ENCODE data around the gene ATP5F1E. TPM values are rescaled to one million over a fixed set of nuclear protein-coding genes. Genes with fewer than 3 reads are reported as not detected.

The ATP5F1E gene
- total and polyA plus RNA-seq, 2 donors from 2014 or later: 67.7 to 251 TPM

GRCh38 chr20:59068534-59068933 is 36.4 kb upstream of the ATP5F1E start:
- TF ChIP-seq, protein P1, sequence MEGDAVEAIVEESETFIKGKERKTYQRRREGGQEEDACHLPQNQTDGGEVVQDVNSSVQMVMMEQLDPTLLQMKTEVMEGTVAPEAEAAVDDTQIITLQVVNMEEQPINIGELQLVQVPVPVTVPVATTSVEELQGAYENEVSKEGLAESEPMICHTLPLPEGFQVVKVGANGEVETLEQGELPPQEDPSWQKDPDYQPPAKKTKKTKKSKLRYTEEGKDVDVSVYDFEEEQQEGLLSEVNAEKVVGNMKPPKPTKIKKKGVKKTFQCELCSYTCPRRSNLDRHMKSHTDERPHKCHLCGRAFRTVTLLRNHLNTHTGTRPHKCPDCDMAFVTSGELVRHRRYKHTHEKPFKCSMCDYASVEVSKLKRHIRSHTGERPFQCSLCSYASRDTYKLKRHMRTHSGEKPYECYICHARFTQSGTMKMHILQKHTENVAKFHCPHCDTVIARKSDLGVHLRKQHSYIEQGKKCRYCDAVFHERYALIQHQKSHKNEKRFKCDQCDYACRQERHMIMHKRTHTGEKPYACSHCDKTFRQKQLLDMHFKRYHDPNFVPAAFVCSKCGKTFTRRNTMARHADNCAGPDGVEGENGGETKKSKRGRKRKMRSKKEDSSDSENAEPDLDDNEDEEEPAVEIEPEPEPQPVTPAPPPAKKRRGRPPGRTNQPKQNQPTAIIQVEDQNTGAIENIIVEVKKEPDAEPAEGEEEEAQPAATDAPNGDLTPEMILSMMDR (IDR thresholded peaks at IDR 0.05; ENCODE audit: borderline replicate concordance, extremely low read depth, insufficient read depth): no peak
- H3K9me3 ChIP-seq (ENCODE audit: control insufficient read depth in 2 of 3, insufficient read depth in 1 of 3, low read length in 3 of 3): no peaks in the 10 kb centered on the region
- no peak overlapping the region for H3K4me3 ChIP-seq (ENCODE audit: low read length in 3 of 3)
- FAIRE-seq: no peak
- no peak overlapping the region for H3K27ac ChIP-seq (ENCODE audit: low read depth in 2 of 2, low read length in 2 of 2)
- H3K27me3 ChIP-seq (ENCODE audit: control insufficient read depth, insufficient read depth, low read length): no peaks in the 10 kb centered on the region
- DNase-seq: no peak
- no peak overlapping the region for H3K9ac ChIP-seq (ENCODE audit: low read length in 3 of 3)
- H3K36me3 ChIP-seq (ENCODE audit: control insufficient read depth in 2 of 3, insufficient read depth in 3 of 3, low read length in 3 of 3): no peaks in the 10 kb centered on the region
- peaks cover 0 to 5% (median 0%) of the 10 kb centered on the region in 3 donors for H3K4me1 ChIP-seq (ENCODE audit: control insufficient read depth in 2 of 3, insufficient read depth in 2 of 3, low read depth in 1 of 3, low read length in 3 of 3)
- intact Hi-C loops (cut with DNase I): no loop called here

- Histone ChIP-seq H3K27me3 (ENCODE audit: control insufficient read depth, insufficient read depth, low read length) (no peaks in the 10 kb centered on the region), H3K4me3 (ENCODE audit: low read length in 3 of 3) (no peak overlapping the region), H3K27ac (ENCODE audit: low read depth in 2 of 2, low read length in 2 of 2) (no peak overlapping the region), H3K4me1 (ENCODE audit: control insufficient read depth in 2 of 3, insufficient read depth in 2 of 3, low read depth in 1 of 3, low read length in 3 of 3) (peaks cover 0 to 5% (median 0%) of the 10 kb centered on the region in 3 donors), H3K9me3 (ENCODE audit: control insufficient read depth in 2 of 3, insufficient read depth in 1 of 3, low read length in 3 of 3) (no peaks in the 10 kb centered on the region), H3K9ac (ENCODE audit: low read length in 3 of 3) (no peak overlapping the region), H3K36me3 (ENCODE audit: control insufficient read depth in 2 of 3, insufficient read depth in 3 of 3, low read length in 3 of 3) (no peaks in the 10 kb centered on the region)
- intact Hi-C loops (cut with DNase I): no loop called here
- TF ChIP-seq, protein P1 (IDR thresholded peaks at IDR 0.05; ENCODE audit: borderline replicate concordance, extremely low read depth, insufficient read depth): no peak
- FAIRE-seq (no peak), DNase-seq (no peak)
Measured at GRCh38 chr20:59064214-59064722, 32.1 kb upstream of the ATP5F1E start.

GRCh38 chr20:59063358-59064213 is 31.5 kb upstream of the ATP5F1E start:
- H3K9ac ChIP-seq (ENCODE audit: low read length in 3 of 3): no peak overlapping the region
- H3K27ac ChIP-seq (ENCODE audit: low read depth in 2 of 2, low read length in 2 of 2): no peak overlapping the region
- no peak for FAIRE-seq

More at GRCh38 chr20:59063358-59064213, 31.5 kb upstream of the ATP5F1E start:
- intact Hi-C loops (cut with DNase I): no loop called here
- peak in 1 of 5 donors; percentile 27 for DNase-seq
- peaks cover 0 to 5% (median 0%) of the 10 kb centered on the region in 3 donors for H3K4me1 ChIP-seq (ENCODE audit: control insufficient read depth in 2 of 3, insufficient read depth in 2 of 3, low read depth in 1 of 3, low read length in 3 of 3)
- TF ChIP-seq, protein P1 (IDR thresholded peaks at IDR 0.05; ENCODE audit: borderline replicate concordance, extremely low read depth, insufficient read depth): no peak
- no peak overlapping the region for H3K4me3 ChIP-seq (ENCODE audit: low read length in 3 of 3)
- no peaks in the 10 kb centered on the region for H3K36me3 ChIP-seq (ENCODE audit: control insufficient read depth in 2 of 3, insufficient read depth in 3 of 3, low read length in 3 of 3)
- no peaks in the 10 kb centered on the region for H3K9me3 ChIP-seq (ENCODE audit: control insufficient read depth in 2 of 3, insufficient read depth in 1 of 3, low read length in 3 of 3)
- no peaks in the 10 kb centered on the region for H3K27me3 ChIP-seq (ENCODE audit: control insufficient read depth, insufficient read depth, low read length)
